Measurements from ENCODE around the gene SLC16A1. TPM values are rescaled to one million over a fixed set of nuclear protein-coding genes. Genes with fewer than 3 reads are reported as not detected.
A peak's percentile ranks its signal among the peaks of the same experiment; 100 is the strongest.

SLC16A1 gene
- total RNA-seq, 1 experiment from 2014 or later, result 101 TPM

GRCh38 chr1:112935461-112936111, 20.4 kb downstream of the SLC16A1 start:
- Histone ChIP-seq H3K36me3 (ENCODE audit: insufficient read depth, low read length, poor library complexity, severe bottlenecking) (no peaks in the 10 kb centered on the region), H3K4me3 (ENCODE audit: low read depth, low read length, poor library complexity, severe bottlenecking) (peak overlapping the region; percentile 14), H3K27ac (ENCODE audit: low read depth, low read length, poor library complexity, severe bottlenecking) (peak overlapping the region; percentile 84), H3K4me1 (ENCODE audit: insufficient read depth, low read length, poor library complexity, severe bottlenecking) (peaks cover 51% of the 10 kb centered on the region), H3K9me3 (ENCODE audit: low read depth, low read length, poor library complexity, severe bottlenecking) (no peaks in the 10 kb centered on the region), H3K27me3 (replicated peaks; ENCODE audit: insufficient read depth, low read depth, low read length, poor library complexity) (no peaks in the 10 kb centered on the region)
- peak; percentile 57 for DNase-seq (ENCODE audit: low spot score)
- no peak for TF ChIP-seq EZH2 (IDR thresholded peaks at IDR 0.05; ENCODE audit: borderline replicate concordance, low read depth, low read length, poor library complexity, severe bottlenecking)
- TF ChIP-seq, protein P1, sequence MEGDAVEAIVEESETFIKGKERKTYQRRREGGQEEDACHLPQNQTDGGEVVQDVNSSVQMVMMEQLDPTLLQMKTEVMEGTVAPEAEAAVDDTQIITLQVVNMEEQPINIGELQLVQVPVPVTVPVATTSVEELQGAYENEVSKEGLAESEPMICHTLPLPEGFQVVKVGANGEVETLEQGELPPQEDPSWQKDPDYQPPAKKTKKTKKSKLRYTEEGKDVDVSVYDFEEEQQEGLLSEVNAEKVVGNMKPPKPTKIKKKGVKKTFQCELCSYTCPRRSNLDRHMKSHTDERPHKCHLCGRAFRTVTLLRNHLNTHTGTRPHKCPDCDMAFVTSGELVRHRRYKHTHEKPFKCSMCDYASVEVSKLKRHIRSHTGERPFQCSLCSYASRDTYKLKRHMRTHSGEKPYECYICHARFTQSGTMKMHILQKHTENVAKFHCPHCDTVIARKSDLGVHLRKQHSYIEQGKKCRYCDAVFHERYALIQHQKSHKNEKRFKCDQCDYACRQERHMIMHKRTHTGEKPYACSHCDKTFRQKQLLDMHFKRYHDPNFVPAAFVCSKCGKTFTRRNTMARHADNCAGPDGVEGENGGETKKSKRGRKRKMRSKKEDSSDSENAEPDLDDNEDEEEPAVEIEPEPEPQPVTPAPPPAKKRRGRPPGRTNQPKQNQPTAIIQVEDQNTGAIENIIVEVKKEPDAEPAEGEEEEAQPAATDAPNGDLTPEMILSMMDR (conservative IDR thresholded peaks at IDR 0.05; ENCODE audit: low read depth, low read length), result no peak
- intact Hi-C loops (cut with micrococcal nuclease; ENCODE audit: unreplicated experiment), result no loop called here
- POLR2A ChIA-PET (ENCODE audit: low non-redundant PET), result interaction anchor here (0.6 kb wide), 1 partner anchor 961 kb away, joined by 4 read pairs; no protein-coding TSS in a partner anchor
- BruUV-seq (replicated peaks), result TSS peak; percentile 79
- CTCF ChIA-PET, result interaction anchor here (0.6 to 1.1 kb wide), 2 partner anchors 137 to 319 kb away, joined by 3 to 5 read pairs; partner anchors contain the start of gene LRIG2

GRCh38 chr1:112934577-112934976, 21.4 kb downstream of the SLC16A1 start:
- Histone ChIP-seq H3K36me3 (ENCODE audit: insufficient read depth, low read length, poor library complexity, severe bottlenecking) (peaks cover under 1% of the 10 kb centered on the region), H3K4me1 (ENCODE audit: insufficient read depth, low read length, poor library complexity, severe bottlenecking) (peaks cover 51% of the 10 kb centered on the region), H3K4me3 (ENCODE audit: low read depth, low read length, poor library complexity, severe bottlenecking) (peak overlapping the region; percentile 4), H3K9me3 (ENCODE audit: low read depth, low read length, poor library complexity, severe bottlenecking) (no peaks in the 10 kb centered on the region), H3K27me3 (replicated peaks; ENCODE audit: insufficient read depth, low read depth, low read length, poor library complexity) (no peaks in the 10 kb centered on the region), H3K27ac (ENCODE audit: low read depth, low read length, poor library complexity, severe bottlenecking) (peak overlapping the region; percentile 84)
- TF ChIP-seq EZH2 (IDR thresholded peaks at IDR 0.05; ENCODE audit: borderline replicate concordance, low read depth, low read length, poor library complexity, severe bottlenecking), result no peak
- TF ChIP-seq, protein P1 (conservative IDR thresholded peaks at IDR 0.05; ENCODE audit: low read depth, low read length), result no peak
- peak; percentile 36 for DNase-seq (ENCODE audit: low spot score)
- ChIA-PET CTCF (no interaction called here), POLR2A (ENCODE audit: low non-redundant PET) (interaction anchor here (0.7 kb wide), 1 partner anchor 13 kb away, joined by 3 read pairs; no protein-coding TSS in a partner anchor)
- BruUV-seq (replicated peaks), result no TSS peak
- intact Hi-C loops (cut with micrococcal nuclease; ENCODE audit: unreplicated experiment), result no loop called here

- Histone ChIP-seq H3K27me3 (replicated peaks; ENCODE audit: insufficient read depth, low read depth, low read length, poor library complexity) (no peaks in the 10 kb centered on the region), H3K9me3 (ENCODE audit: low read depth, low read length, poor library complexity, severe bottlenecking) (no peaks in the 10 kb centered on the region), H3K27ac (ENCODE audit: low read depth, low read length, poor library complexity, severe bottlenecking) (peak overlapping the region; percentile 84), H3K4me3 (ENCODE audit: low read depth, low read length, poor library complexity, severe bottlenecking) (no peak overlapping the region), H3K4me1 (ENCODE audit: insufficient read depth, low read length, poor library complexity, severe bottlenecking) (peaks cover 51% of the 10 kb centered on the region), H3K36me3 (ENCODE audit: insufficient read depth, low read length, poor library complexity, severe bottlenecking) (peaks cover 6% of the 10 kb centered on the region)
- POLR2A ChIA-PET (ENCODE audit: low non-redundant PET), result interaction anchor here (0.7 kb wide), 1 partner anchor 14 kb away, joined by 3 read pairs; no protein-coding TSS in a partner anchor
- CTCF ChIA-PET, result no interaction called here
- TF ChIP-seq, protein P1 (conservative IDR thresholded peaks at IDR 0.05; ENCODE audit: low read depth, low read length), result no peak
- TF ChIP-seq EZH2 (IDR thresholded peaks at IDR 0.05; ENCODE audit: borderline replicate concordance, low read depth, low read length, poor library complexity, severe bottlenecking), result no peak
- no TSS peak for BruUV-seq (replicated peaks)
- intact Hi-C loops (cut with micrococcal nuclease; ENCODE audit: unreplicated experiment), result no loop called here
- no peak for DNase-seq (ENCODE audit: low spot score)
Measured at GRCh38 chr1:112933820-112934571, 22.0 kb downstream of the SLC16A1 start.
